Stimulated activated CD8-positive, alpha-beta memory T cell treated with anti-CD3 and anti-CD28 coated beads, Interleukin-12 subunit alpha, Interleukin-12 subunit beta, amount 100 ng/mL, for 4 hours (primary cell): ENCODE data around the gene AMELX.

Experiments
- DNase-seq: peaks from one replicate; pipeline ENCODE4 v3.0.0-alpha.2; 2020; ENCODE audit warnings: low read depth

The AMELX gene

GRCh38 chrX:11293113-11293512 is at the start of gene AMELX:
Gene AMELX (plus strand): TSS chrX:11293413. CDS start chrX:11294789, 1,376 bp downstream.
- DNase-seq = no peak

GRCh38 chrX:11244636-11245035 is 48.6 kb upstream of the AMELX start:
- DNase-seq = no peak

GRCh38 chrX:11254417-11255109 is 38.6 kb upstream of the AMELX start:
- DNase-seq = no peak

- DNase-seq = no peak
These were observed 35.9 kb upstream of the AMELX start for GRCh38 chrX:11257290-11257689.

GRCh38 chrX:11257711-11258110 is 35.5 kb upstream of the AMELX start:
- DNase-seq = no peak

- no peak for DNase-seq
These were observed 33.8 kb upstream of the AMELX start for GRCh38 chrX:11259437-11259836.

- no peak for DNase-seq
These were observed 32.0 kb upstream of the AMELX start for GRCh38 chrX:11261260-11261659.

GRCh38 chrX:11264925-11265324 is 28.3 kb upstream of the AMELX start:
- DNase-seq = no peak

- no peak for DNase-seq
These were observed 27.9 kb upstream of the AMELX start for GRCh38 chrX:11265352-11265751.

- DNase-seq = no peak
These were observed 26.6 kb upstream of the AMELX start for GRCh38 chrX:11266573-11267003.

GRCh38 chrX:11267425-11267824 is 25.8 kb upstream of the AMELX start:
- DNase-seq = no peak

- DNase-seq = no peak
These were observed 24.2 kb upstream of the AMELX start for GRCh38 chrX:11269006-11269405.

GRCh38 chrX:11269996-11270395 is 23.2 kb upstream of the AMELX start:
- DNase-seq = no peak

- no peak for DNase-seq
These were observed 20.9 kb upstream of the AMELX start for GRCh38 chrX:11272290-11272689.

- no peak for DNase-seq
These were observed 20.4 kb upstream of the AMELX start for GRCh38 chrX:11272863-11273262.

GRCh38 chrX:11273544-11273943 is 19.7 kb upstream of the AMELX start:
- no peak for DNase-seq

- no peak for DNase-seq
These were observed 11.2 kb upstream of the AMELX start for GRCh38 chrX:11282043-11282442.

- DNase-seq = no peak
These were observed 7.6 kb upstream of the AMELX start for GRCh38 chrX:11285651-11286050.

- no peak for DNase-seq
These were observed 5.7 kb upstream of the AMELX start for GRCh38 chrX:11287505-11287904.

- DNase-seq = no peak
These were observed 2.7 kb upstream of the AMELX start for GRCh38 chrX:11290416-11291102.

GRCh38 chrX:11296051-11296450 is 2.8 kb downstream of the AMELX start:
- DNase-seq = no peak

GRCh38 chrX:11298600-11298999 is 5.4 kb downstream of the AMELX start:
- no peak for DNase-seq

GRCh38 chrX:11304829-11305228 is 11.6 kb downstream of the AMELX start:
- DNase-seq = no peak

- DNase-seq = no peak
These were observed 12.4 kb downstream of the AMELX start for GRCh38 chrX:11305641-11306040.
